OCI-LY7 (cell line): Measurements from ENCODE around the gene UBXN2A.

Source experiments
- CTCF ChIP-seq: fragments of 200-600 bp; sonication (generic); conservative IDR thresholded peaks from 2 replicates; pipeline ENCODE4 v1.5.1; 2014; ENCODE audit warnings: mild to moderate bottlenecking, antibody characterized with exemption, low read length, moderate library complexity, mixed read lengths
- EZH2phosphoT487 ChIP-seq: fragments of 200-600 bp; sonication (generic); IDR thresholded peaks from 2 replicates; pipeline ENCODE4 v1.6.1; 2018; ENCODE audit warnings: low read depth, borderline replicate concordance, mild to moderate bottlenecking, mixed run types, antibody characterized with exemption, low read length, moderate library complexity, mixed read lengths

GRCh38 chr2:23934259-23934658 is 6.0 kb upstream of the UBXN2A start:
- TF ChIP-seq CTCF (no peak), EZH2phosphoT487 (no peak)
